ENCODE results near the gene CCL20. TPM values are rescaled to one million over a fixed set of nuclear protein-coding genes. Genes with fewer than 3 reads are reported as not detected.
"Not testable (repeated sequence)": the region's sequence is repeated elsewhere in the genome, so short reads cannot be mapped to it uniquely, and the experiment has no call there.

The CCL20 gene
- total RNA-seq, 1 experiment from 2014 or later = not detected

- Histone ChIP-seq H3K27ac (no peak overlapping the region), H3K4me1 (replicated peaks) (peaks cover 7% of the 10 kb centered on the region), H3K9me3 (replicated peaks) (no peaks in the 10 kb centered on the region), H3K27me3 (replicated peaks) (no peaks in the 10 kb centered on the region), H3K36me3 (no peaks in the 10 kb centered on the region), H3K4me3 (no peak overlapping the region)
- no peak for DNase-seq (ENCODE audit: low read depth in 1 of 2, low spot score in 2 of 2)
Measured at GRCh38 chr2:227785293-227785692, 28.3 kb upstream of the CCL20 start.

DNA sequence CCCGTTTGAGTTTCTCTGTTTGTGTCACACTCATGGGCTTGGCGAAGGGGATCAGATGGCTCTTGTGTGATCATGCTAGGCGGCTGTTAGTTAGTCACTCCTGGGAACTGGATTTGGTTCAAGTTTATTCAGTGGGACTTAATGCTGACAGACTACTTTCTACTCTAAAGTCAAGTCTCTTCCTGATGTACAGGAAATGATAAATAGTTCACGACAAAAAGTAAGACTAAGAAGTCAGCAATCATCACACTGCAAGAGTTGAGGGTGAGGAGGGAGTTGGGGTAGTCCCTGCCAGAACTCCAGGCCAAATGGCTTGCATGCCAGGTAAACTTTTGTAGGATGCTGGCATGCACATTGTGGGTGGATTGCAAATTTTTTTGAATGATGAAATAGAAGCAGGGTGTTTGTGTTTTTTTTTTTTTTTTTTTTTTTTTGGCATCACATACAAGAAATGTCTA, 25.1 kb upstream of the CCL20 start:
- DNase-seq (ENCODE audit: low read depth in 1 of 2, low spot score in 2 of 2) = no peak
- no peaks in the 10 kb centered on the region for H3K36me3 ChIP-seq
- no peaks in the 10 kb centered on the region for H3K9me3 ChIP-seq (replicated peaks)
- H3K27ac ChIP-seq = no peak overlapping the region
- no peaks in the 10 kb centered on the region for H3K27me3 ChIP-seq (replicated peaks)
- H3K4me3 ChIP-seq = no peak overlapping the region
- H3K4me1 ChIP-seq (replicated peaks) = no peaks in the 10 kb centered on the region; the same call in 1 of the 2 replicates

DNA sequence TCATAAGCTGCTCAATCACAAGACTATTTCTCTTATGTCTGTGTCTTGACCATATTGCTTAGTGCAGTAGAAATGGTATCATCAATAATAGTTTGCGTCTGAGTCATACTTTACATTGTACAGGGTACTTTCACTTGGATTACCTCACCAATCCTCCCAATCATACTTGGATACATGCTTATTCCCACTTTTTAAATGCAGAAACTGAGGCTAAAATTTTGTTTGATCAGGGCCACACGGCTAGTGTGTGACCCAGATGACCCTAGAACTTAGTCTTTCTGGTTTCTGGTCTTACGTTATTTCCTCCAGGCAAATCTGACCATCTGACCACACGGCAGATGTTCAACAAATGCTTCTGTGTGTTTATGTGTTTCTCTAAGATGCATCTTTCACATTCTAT, 23.8 kb upstream of the CCL20 start:
- no peaks in the 10 kb centered on the region for H3K36me3 ChIP-seq
- no peaks in the 10 kb centered on the region for H3K9me3 ChIP-seq (replicated peaks)
- no peak overlapping the region for H3K27ac ChIP-seq
- no peak for DNase-seq (ENCODE audit: low read depth in 1 of 2, low spot score in 2 of 2)
- no peak overlapping the region for H3K4me3 ChIP-seq
- no peaks in the 10 kb centered on the region for H3K27me3 ChIP-seq (replicated peaks)
- H3K4me1 ChIP-seq (replicated peaks) = no peaks in the 10 kb centered on the region; the same call in 1 of the 2 replicates

- Histone ChIP-seq H3K4me1 (replicated peaks) (no peaks in the 10 kb centered on the region), H3K4me3 (no peak overlapping the region), H3K36me3 (no peaks in the 10 kb centered on the region), H3K9me3 (replicated peaks) (no peaks in the 10 kb centered on the region), H3K27ac (no peak overlapping the region), H3K27me3 (replicated peaks) (no peaks in the 10 kb centered on the region)
- no peak for DNase-seq (ENCODE audit: low read depth in 1 of 2, low spot score in 2 of 2)
Measured at GRCh38 chr2:227793148-227793712, 20.4 kb upstream of the CCL20 start.

DNA sequence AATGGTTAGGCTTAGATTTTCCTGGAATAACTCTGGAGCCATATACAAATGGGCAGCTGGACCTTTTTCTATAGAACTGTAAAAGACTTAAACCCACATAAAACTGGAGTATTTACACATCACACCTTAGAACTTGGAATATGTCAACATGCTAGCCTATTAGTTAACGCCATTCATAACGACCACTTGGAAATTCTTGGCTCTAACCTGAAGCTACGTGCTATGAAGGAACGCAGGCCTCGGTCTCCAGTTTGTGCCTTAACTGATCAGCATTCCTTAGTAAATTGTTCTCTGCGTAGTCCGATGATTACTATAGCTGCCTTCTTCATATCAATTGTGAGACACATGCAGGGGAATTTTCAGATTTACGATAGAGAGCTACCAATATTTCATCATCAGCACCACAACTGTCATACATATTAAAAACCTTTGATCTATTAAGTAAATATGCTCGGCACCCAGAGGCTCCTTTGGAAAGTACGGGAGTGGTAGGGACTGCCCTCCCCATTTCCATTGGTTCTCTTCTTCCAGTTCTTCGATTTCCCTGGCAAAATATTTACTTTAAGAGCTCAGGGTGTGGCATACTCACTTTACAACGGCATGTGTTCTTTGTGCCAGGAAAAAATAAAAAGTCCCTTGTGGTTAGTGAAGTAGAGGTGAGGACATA, 17.5 kb upstream of the CCL20 start:
- H3K4me3 ChIP-seq = no peak overlapping the region
- no peaks in the 10 kb centered on the region for H3K36me3 ChIP-seq
- DNase-seq (ENCODE audit: low read depth in 1 of 2, low spot score in 2 of 2) = no peak
- no peaks in the 10 kb centered on the region for H3K27me3 ChIP-seq (replicated peaks)
- no peak overlapping the region for H3K27ac ChIP-seq
- no peaks in the 10 kb centered on the region for H3K9me3 ChIP-seq (replicated peaks)
- H3K4me1 ChIP-seq (replicated peaks) = no peaks in the 10 kb centered on the region

- not testable (repeated sequence) for H3K4me1 ChIP-seq (replicated peaks); DNase-seq (ENCODE audit: low read depth in 1 of 2, low spot score in 2 of 2); H3K36me3 ChIP-seq; H3K27ac ChIP-seq; H3K4me3 ChIP-seq; H3K9me3 ChIP-seq (replicated peaks); H3K27me3 ChIP-seq (replicated peaks)
Measured at GRCh38 chr2:227796768-227797167, 16.9 kb upstream of the CCL20 start.

GRCh38 chr2:227799202-227799601, 14.4 kb upstream of the CCL20 start:
- no peaks in the 10 kb centered on the region for H3K27me3 ChIP-seq (replicated peaks)
- DNase-seq (ENCODE audit: low read depth in 1 of 2, low spot score in 2 of 2) = no peak
- no peaks in the 10 kb centered on the region for H3K4me1 ChIP-seq (replicated peaks)
- no peaks in the 10 kb centered on the region for H3K9me3 ChIP-seq (replicated peaks)
- H3K36me3 ChIP-seq = no peaks in the 10 kb centered on the region
- H3K4me3 ChIP-seq = no peak overlapping the region
- no peak overlapping the region for H3K27ac ChIP-seq

DNA sequence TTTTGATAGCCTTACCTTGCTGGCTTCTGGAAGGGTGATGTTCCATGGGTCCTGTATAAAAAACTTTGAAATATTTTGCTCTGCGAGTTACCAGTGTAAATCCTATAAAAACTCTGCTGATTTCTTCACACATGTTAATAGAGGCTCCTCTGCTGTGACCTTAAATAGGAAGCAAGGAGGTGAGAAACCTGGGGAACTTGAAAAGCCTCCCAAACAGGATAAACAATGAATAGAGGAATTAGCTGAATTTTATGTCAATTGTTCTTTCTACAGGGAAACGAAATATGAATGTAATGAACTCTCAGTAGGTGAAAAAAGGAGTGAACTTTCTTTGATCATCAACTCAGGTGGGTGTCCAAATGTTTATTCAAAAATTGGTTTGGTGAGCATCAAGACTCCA, 10.8 kb upstream of the CCL20 start:
- Histone ChIP-seq H3K9me3 (replicated peaks) (no peaks in the 10 kb centered on the region), H3K36me3 (no peaks in the 10 kb centered on the region), H3K27me3 (replicated peaks) (no peaks in the 10 kb centered on the region), H3K4me3 (no peak overlapping the region), H3K4me1 (replicated peaks) (no peaks in the 10 kb centered on the region), H3K27ac (no peak overlapping the region)
- no peak for DNase-seq (ENCODE audit: low read depth in 1 of 2, low spot score in 2 of 2)

DNA sequence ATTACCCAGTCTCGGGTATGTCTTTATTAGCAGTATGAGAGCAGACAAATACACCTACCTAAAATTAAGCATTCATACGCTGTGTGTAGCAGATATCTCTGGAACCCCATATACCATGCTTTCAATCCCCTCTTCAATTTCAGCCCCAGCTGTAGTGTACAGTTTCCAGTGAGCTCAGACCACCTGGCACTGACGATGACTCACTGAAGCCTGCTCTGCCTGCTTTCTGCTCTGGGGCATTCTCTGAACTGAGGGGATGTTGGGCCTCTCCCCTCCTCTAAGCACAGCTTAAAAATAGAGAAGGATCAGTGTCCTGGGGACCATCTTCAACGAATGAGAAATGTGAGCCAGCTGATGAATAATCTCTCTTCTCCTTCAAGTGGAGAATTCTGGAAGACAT, 8.7 kb upstream of the CCL20 start:
- no peaks in the 10 kb centered on the region for H3K9me3 ChIP-seq (replicated peaks)
- H3K36me3 ChIP-seq = no peaks in the 10 kb centered on the region
- no peaks in the 10 kb centered on the region for H3K27me3 ChIP-seq (replicated peaks)
- DNase-seq (ENCODE audit: low read depth in 1 of 2, low spot score in 2 of 2) = no peak
- no peak overlapping the region for H3K4me3 ChIP-seq
- H3K4me1 ChIP-seq (replicated peaks) = no peaks in the 10 kb centered on the region
- H3K27ac ChIP-seq = no peak overlapping the region

DNA sequence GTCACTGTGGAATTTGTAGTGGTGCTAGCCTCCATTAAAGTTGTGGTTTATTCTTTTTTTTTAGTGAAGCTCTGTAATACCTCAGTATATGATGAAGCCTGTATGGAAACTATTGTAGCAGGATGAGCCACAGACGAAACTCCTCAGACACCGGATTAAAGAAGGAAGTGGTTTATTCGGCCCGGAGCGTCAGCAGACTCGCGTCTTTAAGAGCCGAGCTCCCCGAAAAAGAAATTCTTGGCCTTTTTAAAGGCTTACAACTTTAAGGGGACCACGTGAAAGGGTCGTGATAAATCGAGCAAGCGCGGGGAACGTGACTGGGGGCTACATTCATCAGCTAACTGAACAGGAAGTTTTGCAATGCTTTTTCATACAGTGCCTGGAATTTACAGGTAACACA, 8.1 kb upstream of the CCL20 start:
- no peak for DNase-seq (ENCODE audit: low read depth in 1 of 2, low spot score in 2 of 2)
- no peak overlapping the region for H3K4me3 ChIP-seq
- H3K9me3 ChIP-seq (replicated peaks) = no peaks in the 10 kb centered on the region

GRCh38 chr2:227808936-227809335, 4.7 kb upstream of the CCL20 start:
- H3K9me3 ChIP-seq (replicated peaks) = no peaks in the 10 kb centered on the region
- H3K36me3 ChIP-seq = no peaks in the 10 kb centered on the region
- DNase-seq (ENCODE audit: low read depth in 1 of 2, low spot score in 2 of 2) = no peak
- no peaks in the 10 kb centered on the region for H3K4me1 ChIP-seq (replicated peaks)
- no peak overlapping the region for H3K27ac ChIP-seq
- H3K4me3 ChIP-seq = no peak overlapping the region
- H3K27me3 ChIP-seq (replicated peaks) = no peaks in the 10 kb centered on the region

More for the DNA sequence above, 8.1 kb upstream of the CCL20 start:
- H3K27ac ChIP-seq = no peak overlapping the region
- H3K27me3 ChIP-seq (replicated peaks) = no peaks in the 10 kb centered on the region
- no peaks in the 10 kb centered on the region for H3K4me1 ChIP-seq (replicated peaks)
- H3K36me3 ChIP-seq = no peaks in the 10 kb centered on the region

- H3K4me1 ChIP-seq (replicated peaks) = no peaks in the 10 kb centered on the region
- no peak for DNase-seq (ENCODE audit: low read depth in 1 of 2, low spot score in 2 of 2)
- no peaks in the 10 kb centered on the region for H3K9me3 ChIP-seq (replicated peaks)
- H3K27me3 ChIP-seq (replicated peaks) = no peaks in the 10 kb centered on the region
- H3K27ac ChIP-seq = no peak overlapping the region
- no peaks in the 10 kb centered on the region for H3K36me3 ChIP-seq
- no peak overlapping the region for H3K4me3 ChIP-seq
Measured at GRCh38 chr2:227812001-227812400, 1.6 kb upstream of the CCL20 start.

DNA sequence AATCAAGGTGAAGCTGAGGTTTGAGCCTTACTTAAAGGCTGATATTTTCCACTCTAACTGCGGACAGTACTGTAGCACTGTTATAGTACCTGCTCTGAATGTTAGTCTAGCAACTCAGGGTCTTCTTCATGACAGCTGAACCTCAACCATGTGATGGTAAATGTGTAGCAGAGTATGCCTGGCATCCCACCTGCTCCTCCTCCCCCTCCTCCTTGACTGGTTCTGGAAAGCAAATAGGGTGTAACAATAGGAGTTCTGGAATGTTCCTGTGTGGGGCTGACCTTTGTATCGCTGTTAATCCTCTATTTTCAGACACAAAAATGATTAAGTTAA, 447 bp upstream of the CCL20 start:
- Histone ChIP-seq H3K36me3 (no peaks in the 10 kb centered on the region), H3K27me3 (replicated peaks) (no peaks in the 10 kb centered on the region), H3K4me1 (replicated peaks) (peaks cover 6% of the 10 kb centered on the region)

DNA sequence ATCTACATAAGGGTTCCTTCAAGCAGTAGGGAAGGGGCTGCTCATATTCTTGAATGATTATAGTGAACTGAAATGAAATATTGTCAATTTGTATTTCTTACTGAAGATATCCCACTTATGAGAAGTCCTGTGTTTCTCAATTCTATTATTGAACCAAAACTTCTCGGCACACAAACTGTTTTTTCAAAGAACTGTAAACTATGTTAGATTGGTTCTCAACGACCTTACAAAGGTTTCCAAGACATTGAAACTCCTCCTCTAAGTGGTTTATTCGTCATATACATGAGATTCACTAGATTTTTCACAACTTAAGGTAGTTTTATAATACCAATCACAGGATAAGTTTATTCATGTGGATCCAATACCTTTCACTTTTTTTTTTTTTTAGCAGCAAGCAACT, 1.4 kb downstream of the CCL20 start:
- Histone ChIP-seq H3K4me1 (replicated peaks) (peaks cover 18% of the 10 kb centered on the region), H3K9me3 (replicated peaks) (no peaks in the 10 kb centered on the region), H3K27ac (no peak overlapping the region), H3K27me3 (replicated peaks) (no peaks in the 10 kb centered on the region), H3K4me3 (no peak overlapping the region), H3K36me3 (no peaks in the 10 kb centered on the region)
- DNase-seq (ENCODE audit: low read depth in 1 of 2, low spot score in 2 of 2) = no peak

More for the DNA sequence above, 447 bp upstream of the CCL20 start:
- H3K27ac ChIP-seq = no peak overlapping the region
- DNase-seq (ENCODE audit: low read depth in 1 of 2, low spot score in 2 of 2) = no peak
- H3K9me3 ChIP-seq (replicated peaks) = no peaks in the 10 kb centered on the region
- no peak overlapping the region for H3K4me3 ChIP-seq
